CD4-positive, alpha-beta T cell treated with Interleukin-4 for 4 hours (primary cell): ENCODE measurements around the gene MRPS7.
"Not testable (repeated sequence)": the region's sequence is repeated elsewhere in the genome, so short reads cannot be mapped to it uniquely, and the experiment has no call there.

Experiments
- DNase-seq: peaks from one replicate; pipeline ENCODE4 v3.0.0-alpha.2; 2020

Gene MRPS7

DNA sequence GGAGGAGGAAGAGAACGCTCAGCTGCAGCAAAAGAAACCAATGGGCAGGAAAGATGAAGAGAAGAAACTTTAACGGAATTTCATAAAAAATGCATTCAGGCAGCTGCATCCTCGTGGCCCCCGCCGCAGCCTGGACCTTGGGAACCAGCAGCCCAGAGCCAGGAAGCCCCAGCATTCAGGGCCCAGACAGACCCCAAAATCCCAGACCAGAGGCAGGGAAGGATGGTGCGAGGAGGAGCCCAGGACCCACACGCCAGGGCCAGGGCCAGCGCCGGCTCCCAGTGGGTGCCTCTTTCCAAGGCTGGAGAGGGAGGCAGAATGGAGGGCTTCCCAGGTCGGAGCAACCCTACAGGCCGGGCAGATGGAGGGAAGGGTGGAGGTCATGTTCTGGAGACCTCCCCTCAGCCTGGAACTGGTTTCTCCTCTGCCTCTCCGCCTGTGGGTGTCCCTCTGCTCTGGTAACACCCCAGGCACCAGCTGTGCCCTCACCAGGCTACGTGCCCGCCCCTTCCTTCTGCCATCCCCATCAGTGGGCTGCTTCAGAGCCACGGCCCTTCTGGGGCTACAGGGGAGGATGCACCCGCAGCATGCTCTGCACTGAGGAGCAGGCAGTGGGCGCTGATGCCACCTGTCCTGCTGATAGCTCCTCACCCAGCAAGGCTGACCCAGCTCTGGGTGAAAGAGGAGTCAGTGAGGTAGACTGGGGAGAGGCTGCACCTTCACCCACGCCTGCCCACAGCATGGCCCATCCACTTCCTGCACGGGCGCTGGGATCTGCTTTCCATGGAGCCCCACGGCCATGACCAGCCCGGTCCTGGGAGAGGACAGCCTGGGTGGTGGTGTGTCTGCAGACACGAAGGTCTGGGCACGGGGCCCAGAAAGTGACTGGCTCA, 10.5 kb downstream of the MRPS7 start:
- DNase-seq, result no peak

DNA sequence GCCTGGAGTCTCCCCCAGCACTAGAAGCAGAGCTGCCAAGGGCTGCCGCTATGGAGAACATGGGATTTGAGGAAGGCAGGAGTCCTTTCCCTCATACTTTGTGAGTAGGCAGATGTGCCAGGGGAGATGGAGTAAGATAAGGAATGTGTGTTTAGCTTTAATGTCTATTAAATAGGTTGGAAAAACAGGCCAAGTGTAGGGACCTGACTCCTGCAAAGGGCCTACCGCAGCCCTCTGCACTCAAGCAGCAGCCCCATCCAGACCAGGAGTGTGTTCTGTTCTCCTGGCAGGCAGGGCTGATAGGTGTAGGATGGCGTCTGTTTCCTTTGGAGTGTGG, 11.1 kb downstream of the MRPS7 start:
- DNase-seq, result no peak

DNA sequence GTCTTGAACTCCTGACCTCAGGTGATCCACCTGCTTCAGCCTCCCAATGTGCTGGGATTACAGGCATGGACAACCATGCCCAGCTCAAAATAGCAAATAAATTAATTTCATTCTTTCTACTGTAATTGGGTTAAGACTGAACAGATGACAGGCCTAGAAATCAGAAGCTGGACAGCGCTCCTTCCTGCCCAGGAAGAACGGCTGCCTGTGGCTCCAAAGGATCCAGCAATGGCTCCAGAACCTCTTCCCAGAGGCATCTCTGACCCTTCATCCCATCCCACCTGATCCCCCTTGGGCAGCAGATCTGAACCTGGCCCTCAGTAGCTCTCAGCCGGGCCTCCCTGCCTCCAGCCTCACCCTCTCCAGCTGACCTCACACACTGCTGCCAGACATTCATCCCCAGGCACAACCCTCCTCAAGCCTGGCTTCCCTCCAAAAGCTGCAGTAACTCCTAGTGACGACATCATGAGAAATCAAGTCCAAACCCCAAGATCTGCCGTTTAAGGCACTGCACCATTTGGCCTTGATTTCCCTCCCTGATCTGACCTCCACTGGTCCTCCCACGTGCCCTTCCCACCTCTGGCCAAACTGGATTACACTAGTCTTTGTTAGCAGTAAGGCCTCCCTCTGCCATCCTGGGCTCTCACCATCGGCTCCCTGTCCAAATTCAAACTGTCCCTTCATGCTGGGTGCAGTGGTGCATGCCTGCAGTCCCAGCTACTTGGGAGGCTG, 12.5 kb downstream of the MRPS7 start:
- no peak for DNase-seq

DNA sequence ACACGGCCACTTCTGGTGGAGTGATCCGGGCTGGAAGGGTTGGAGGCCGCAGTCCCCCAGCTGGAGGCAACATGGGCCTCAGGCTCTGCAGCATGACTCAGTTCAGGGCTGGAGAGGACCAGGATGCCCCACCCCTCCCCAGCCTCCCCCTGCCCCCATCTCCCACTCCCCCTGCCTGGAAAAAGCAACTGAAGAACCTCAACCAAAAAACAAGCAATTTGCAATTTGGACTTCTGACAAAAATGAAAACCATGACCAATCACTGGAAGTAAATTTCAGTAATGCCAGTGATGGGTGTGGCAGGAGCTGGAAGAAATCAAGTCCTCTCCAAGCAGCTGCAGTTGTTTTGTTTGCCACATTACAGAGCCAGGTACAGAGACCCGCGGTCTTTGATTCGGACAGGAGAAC, 16.0 kb downstream of the MRPS7 start:
- no peak for DNase-seq

DNA sequence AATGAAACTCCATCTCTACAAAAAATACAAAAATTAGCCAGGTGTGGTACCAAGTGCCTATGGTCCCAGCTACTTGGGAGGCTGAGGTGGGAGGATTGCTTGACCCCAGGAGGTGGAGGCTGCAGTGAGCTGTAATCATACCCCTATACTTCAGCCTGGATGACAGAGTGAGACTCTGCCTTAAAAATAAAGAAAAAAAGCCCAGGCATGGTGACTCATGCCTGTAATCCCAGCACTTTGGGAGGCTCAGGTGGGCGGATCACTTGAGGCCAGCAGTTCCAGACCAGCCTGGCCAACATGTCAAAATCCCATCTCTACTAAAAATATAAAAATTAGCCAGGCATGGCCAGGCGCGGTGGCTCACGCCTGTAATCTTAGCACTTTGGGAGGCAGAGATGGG, 18.5 kb downstream of the MRPS7 start:
- DNase-seq, result not testable (repeated sequence)

DNA sequence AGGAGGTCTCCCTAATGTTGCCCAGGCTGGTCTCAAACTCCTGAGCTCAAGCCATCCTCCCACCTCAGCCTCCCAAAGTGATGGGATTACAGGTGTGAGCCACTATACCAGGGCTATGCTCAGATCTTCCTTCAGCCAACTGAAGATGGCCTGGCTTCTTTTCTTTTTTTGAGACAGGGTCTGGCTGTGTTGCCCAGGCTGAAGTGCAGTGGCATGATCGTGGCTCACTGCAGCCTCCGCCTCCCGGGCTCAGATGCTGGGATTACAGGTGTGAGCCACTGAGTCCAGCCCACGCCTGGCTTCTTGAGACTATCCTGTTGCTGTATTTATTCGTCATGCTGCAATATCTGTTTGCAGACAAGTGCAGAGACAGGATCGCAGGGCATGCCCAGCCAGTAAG, 23.4 kb downstream of the MRPS7 start:
- DNase-seq, result no peak

DNA sequence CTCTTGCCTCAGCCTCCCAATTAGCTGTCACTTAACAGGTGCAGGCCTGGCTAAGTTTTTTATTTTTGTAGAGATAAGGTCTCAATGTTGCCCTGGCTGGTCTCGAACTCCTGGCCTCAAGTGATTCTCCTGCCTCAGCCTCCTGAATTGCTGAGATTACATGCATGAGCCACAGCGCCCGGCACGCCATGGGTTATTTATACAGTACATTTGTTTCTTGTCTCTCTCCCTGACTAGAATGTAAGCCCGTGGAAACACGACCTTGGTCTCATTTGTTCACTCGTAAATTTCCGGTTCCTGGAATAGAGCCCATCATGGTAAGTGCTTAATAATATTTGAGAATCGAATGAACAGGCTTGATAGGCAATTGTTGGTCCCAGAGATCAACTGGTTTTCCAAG, 25.5 kb downstream of the MRPS7 start:
- DNase-seq, result no peak

DNA sequence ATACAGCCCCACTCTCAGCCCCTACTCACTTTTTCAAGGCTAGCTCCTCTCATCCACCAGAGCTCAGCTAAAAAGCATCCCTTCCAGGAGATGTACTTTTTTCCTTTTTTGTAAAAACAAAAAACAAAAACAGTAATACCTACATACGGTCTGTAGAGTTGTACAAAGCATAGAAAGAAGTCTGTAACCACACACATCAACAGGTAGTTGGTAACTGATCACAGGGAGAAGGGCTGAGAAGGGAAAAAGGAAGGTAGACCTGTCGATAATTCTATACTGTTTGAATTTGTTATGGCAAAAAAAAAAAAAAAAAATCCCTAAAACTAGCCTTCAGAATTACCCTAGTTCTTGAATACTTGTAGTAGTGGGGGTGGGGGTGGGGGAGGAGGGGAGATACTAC, 26.7 kb downstream of the MRPS7 start:
- DNase-seq, result no peak

DNA sequence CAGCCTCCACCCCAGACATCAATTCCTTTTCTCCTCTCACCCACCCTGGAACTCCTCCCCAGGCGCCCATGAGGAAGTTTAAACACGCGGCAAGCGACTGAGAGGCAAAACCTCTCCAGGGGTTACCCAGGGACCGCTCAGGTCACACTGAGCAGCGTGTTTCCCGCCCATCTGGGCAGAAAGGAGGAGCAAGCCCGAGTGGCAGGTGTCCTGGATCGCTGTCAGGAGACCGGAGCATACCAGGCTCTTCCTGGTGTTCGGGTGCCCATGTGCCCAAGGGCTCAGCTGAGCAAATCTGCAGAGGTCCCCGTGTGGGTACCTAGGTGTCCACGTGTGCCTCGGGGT, 27.1 kb downstream of the MRPS7 start:
- peak; percentile 18 for DNase-seq

DNA sequence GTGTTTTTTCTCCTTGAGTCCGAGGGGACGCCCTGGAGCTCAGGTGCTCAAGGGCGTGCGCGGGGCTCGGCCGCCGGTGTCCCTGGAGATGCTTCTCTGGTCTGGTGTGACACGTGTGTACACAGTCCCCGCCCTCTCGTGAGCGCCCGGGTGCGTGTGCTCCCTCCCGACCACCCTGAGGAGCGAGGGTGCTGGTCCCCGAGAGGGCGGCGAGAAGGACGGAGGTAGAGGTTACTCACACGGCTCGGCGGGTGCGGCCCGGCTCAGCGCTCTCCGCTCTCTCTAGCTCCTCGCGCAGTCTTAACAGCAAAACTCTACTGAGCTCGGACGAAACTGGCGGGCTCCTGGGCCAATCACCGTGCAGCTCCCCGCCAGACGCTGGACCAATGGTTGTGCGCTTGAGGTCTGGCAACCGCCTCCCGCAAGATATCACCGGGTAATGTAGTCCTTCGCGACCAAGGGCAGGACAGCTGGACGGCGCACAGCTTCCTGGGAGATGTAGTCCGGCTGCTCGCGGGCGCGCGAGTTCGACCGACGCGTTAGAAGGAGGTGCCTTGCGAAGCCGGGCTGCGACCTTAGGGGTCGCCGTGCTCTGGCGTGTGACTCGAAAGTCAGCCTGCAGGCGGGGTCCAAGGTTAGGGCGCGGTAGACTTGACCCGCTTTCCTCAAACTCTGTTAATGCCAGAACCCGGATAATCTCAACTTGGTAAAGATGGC, 27.6 kb downstream of the MRPS7 start, which contains the start of gene SLC25A19:
Gene SLC25A19 (minus strand): TSS at position 319 of the 717 bp plus-strand sequence. CDS start 2,669 bp downstream, outside the sequence.
- peak; percentile 98 for DNase-seq

DNA sequence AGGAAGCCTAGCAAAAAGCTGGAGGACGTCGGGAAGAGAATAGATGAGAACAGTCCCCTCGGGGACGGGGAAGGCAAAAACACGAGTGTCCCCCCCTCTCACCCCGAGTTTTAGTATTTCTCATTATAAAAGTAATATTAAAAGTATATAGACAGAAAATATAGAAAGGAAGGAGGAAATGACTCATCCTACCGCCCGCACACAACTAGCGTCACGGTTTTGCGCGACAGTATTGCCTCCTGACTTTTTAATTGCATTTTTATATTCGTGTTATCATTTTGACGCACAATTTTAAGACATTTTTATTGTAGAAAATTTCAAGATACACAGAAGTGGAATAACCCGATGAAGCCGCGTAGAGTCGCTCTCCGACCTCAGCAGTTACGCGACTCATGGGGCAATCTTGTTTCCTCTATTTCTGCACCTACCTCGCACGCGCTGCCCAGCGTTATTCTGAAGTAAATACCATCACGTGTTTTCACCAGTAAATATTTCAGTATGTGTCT, 28.2 kb downstream of the MRPS7 start:
- DNase-seq, result peak; percentile 70

DNA sequence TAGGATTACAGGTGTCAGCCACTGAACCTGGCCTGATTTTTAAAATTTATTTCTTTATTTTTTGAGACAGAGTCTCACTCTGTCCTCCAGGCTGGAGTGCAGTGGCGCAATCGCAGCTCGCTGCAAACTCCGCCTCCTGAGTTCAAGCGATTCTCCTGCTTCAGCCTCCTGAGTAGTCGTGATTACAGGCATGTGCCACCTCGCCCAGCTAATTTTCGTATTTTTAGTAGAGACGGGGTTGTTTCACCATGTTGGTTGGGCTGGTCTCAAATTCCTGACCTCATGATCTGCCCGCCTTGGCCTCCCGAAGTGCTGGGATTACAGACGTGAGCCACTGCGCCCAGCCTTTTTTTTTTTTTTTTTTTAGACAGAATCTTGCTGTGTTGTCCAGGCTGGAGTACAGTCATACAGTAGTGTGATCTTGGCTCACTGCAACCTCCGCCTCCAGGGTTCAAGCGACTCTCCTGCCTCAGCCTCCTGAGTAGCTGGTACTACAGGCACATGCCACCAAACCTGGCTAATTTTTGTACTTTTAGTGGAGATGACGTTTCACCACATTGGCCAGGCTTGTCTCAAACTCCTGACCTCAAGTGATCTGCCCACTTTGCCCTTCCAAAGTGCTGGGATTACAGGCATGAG, 31.2 kb downstream of the MRPS7 start:
- DNase-seq, result not testable (repeated sequence)

DNA sequence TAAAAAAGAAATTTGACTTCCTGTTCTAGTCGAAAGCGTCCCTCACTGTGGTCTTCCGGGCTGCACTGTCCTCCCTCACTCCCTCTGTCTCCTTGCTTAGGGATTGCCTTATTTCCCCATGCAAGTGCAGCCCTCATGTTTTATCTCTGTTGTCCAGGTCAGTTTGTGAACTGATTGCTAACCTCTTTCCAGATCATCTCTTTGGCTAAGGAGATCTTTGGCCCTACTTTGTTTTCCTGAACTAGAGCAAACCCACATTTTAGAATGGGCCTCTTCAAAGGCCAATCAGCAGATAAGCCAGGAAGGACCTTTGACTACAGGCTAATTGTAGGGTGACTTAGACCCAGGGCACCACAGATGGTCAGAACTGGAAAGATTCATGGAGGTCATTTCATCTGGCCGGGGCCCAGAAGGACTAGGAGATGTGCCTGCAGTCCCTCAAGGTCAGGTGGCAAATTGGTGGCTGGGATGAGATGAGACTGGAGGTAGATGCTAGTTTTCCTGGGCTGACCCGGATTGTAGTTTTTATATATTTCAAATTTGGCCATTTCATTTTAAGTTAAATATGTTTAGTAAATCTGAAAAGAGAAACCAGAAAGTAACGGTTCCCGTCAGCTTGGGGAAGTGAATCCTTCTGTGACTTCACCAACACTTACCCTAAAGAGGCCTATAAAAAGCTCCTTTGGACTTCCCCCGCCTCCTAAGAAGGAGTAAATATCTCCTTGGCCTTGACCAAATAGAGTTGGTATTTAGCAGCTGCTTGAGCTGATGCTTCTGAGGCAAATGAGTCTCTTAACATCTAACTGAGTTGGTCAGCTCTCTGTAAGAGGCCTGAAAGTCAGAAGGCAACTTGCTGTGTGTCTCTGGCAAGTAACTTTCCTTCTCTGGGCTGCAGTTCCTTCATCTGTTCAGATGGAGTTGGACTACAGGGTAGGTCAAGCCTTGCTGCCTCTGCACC, 33.8 kb downstream of the MRPS7 start:
- no peak for DNase-seq

DNA sequence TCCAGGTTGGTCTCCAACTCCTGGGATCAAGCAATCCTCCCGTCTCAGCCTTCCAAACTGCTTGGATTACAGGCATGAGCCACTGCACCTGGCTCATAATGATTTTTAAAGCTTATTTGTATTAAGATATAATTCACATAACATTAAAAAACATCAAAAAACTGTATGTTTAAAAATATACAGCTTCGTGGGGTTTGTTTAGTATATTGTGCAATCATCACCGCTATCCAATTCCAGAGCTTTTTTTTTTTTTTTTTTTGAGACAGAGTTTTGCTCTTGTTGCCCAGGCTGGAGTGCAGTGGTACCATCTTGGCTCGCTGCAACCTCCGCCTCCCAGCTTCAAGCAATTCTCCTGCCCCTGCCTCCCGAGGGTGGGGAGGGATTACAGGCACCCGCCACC, 38.6 kb downstream of the MRPS7 start:
- DNase-seq, result no peak

DNA sequence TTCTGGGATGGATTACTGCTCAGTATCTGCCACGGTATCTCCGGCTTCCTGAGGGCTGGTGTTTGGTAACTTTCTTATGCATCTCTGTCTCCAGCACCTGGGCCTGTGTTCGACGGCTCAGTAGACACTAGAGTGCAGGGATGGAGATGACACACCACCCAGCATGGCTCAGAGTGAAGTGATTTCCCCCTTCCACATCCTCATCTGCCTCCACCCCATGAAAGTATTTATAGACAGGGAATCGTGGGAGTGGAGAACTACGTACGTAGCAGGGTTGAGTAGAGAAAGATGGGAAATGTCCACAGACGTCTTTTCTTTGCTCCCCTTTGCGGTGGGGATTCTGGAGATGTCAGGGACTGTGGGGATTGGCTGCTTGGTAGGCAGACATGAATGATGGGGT, 39.4 kb downstream of the MRPS7 start:
- no peak for DNase-seq

DNA sequence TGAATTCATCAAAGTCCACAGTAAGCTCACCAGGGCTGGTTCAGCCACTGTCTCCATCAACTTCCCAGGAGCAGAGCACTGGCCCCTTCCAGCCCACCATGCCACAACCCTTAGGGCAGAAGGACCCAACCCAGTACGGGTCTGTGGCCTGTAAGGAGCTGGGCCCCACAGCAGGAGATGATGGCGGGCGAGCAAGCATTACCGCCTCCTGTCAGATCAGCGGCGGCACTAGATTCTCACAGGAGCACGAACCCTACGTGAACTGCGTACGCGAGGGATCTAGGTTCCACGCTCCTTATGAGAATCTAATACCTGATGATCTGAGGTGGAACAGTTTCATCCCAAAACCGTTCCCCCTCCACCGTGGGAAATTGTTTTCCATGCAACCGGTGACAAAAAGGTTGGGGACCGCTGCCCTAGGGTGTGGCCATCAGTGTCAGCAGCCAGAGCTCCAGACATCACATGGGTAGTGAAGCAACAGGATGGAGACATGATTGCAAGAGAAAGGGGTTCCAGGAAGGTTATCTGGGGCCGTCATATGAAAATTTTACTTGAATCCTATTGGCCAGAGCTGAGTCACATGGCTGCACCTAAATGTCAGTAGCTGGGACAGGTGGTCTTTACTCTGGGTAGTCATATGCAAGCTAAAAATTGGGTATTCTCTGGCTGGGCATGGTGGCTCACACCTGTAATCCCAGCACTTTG, 40.0 kb downstream of the MRPS7 start:
- DNase-seq, result no peak

DNA sequence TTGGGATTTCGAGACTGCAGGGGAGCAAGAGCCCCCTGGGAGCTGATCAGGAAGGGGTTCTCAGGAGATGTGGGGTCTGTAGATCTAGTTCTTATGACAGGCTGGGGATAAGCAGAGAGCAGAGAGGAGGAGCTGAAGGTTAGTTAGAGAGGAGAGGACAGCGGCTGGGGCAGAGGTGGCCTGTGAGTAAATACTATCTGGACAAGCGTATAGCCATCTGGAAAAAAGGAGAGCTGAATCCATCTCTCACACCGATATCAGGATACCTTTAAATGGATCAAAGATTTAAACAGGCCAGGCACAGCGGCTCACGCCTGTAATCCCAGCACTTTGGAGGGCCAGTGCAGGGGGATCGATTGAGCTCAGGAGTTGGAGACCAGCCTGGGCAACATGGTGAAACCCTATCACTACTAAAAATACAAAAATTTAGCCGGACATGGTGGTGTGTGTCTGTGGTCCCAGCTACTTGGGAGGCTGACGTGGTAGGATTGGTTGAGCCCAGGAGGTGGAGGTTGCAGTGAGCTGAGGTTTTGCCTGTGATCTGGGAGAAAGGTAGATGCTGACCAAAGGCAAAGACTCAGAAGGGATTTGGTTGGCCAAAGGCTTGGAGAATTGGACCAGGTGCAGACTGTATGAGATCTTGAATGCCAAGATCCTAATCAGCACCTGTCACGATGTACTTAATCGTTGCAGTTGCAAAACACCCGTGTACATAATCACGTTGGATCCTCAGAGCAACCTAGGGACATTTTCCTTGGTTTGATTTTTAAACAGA, 46.5 kb downstream of the MRPS7 start:
- no peak for DNase-seq

DNA sequence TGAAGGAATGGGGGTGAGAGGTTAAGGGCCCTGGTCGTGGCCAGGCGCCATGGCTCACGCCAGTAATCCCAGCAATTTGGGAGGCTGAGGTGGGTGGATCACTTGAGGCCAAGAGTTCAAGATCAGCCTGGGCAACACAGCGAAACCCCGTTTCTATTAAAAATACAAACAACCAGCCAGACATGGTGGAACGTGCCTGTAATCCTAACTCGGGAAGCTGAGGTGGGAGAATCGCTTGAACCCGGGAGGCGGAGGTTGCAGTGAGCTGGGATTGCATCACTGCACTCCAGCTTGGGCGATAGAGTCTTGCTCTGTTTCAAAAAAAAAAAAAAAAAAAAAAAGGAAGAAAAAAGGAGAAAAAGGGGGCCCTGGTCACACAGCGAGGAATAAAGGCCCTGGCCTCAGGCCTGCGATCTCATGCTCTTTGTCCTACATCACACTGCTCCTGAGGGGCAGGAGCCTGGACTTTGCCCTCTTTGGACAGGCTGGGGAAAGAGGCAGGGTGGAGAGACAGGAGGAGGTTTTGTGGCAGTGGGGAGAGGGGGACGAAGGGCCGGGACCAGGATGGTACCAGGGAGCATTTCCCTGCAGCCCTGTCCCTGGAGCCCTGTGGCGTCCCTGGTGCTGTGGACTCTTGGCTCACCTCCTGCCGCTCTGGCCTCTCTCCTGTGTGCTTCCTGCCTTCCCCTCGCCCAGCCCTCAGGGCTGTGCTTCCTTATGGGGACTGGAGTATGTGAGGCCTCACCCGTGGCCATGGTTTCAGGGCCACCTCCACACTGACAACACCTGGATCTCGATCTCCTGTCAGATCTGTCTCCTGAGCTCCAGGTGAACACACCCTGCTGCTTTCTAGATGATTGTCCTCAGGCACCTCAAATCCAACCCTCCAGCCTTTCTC, 47.3 kb downstream of the MRPS7 start:
- no peak for DNase-seq

DNA sequence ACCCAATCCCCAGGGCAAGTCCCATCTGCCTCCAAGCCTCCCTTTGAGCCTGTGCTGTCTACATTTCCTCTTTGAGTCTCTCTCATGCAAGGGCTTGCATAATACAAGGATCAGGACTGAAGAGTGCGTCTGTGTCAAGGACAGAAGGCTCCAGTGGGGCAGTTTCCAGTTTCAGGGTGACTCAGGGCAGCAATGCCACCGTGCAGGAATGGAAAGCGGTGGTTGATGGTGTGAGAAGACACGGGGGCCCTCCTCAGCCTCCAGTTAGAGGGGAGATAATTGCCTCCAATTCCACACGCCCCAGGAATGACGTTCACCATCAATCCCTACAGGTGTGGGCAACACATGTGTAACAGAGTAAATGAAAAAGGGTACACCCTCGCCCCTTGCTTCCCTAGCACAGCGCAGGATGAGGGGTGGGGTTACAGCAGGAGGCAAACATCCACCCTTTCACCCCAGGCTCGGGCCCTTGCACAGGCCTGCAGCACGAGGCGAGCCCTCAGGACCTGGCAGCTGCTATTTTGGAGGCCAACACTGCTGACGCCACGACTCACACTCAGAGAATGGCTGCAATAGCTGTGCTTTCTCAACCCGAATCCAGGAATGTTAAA, 52.4 kb downstream of the MRPS7 start:
- DNase-seq, result no peak
